Right renal cortex interstitium (tissue), 3 donors: ENCODE data around the gene RPL19. TPM values are rescaled to one million over a fixed set of nuclear protein-coding genes. Genes with fewer than 3 reads are reported as not detected.
"Not testable (repeated sequence)": the region's sequence is repeated elsewhere in the genome, so short reads cannot be mapped to it uniquely, and the experiment has no call there.

ENCODE experiments used
- DNase-seq, 3 donors: peaks; one replicate each; pipeline ENCODE4 v3.0.0-alpha.2; 2013; ENCODE audit warnings: low read depth in 3 of 3, low spot score in 2 of 3
- polyA plus RNA-seq, 3 donors: library from polyadenylated mRNA; unstranded; fragments of 120-200 nt; gene quantifications; one replicate each; pipeline ENCODE4 v1.2.1, GENCODE V29; 2013; ENCODE audit not compliant: insufficient read length in 3 of 3

The RPL19 gene
- polyA plus RNA-seq, 3 donors: 1,930 to 2,158 (median 2,002) TPM

GRCh38 chr17:39239640-39240314 lies 39.7 kb downstream of the RPL19 start:
- DNase-seq: no peak

- no peak for DNase-seq
These were observed 40.5 kb downstream of the RPL19 start for GRCh38 chr17:39240631-39241030.

GRCh38 chr17:39243155-39243554 lies 43.1 kb downstream of the RPL19 start:
- no peak for DNase-seq

GRCh38 chr17:39244016-39244599 lies 44.0 kb downstream of the RPL19 start:
- DNase-seq: no peak

GRCh38 chr17:39244600-39245570 lies 44.8 kb downstream of the RPL19 start:
- peak in 2 of 3 donors; percentile 72 to 76 for DNase-seq

- DNase-seq: no peak
These were observed 46.2 kb downstream of the RPL19 start for GRCh38 chr17:39246274-39246673.

- DNase-seq: not testable (repeated sequence)
These were observed 50.0 kb downstream of the RPL19 start for GRCh38 chr17:39250076-39250475.

GRCh38 chr17:39251997-39252396 lies 51.9 kb downstream of the RPL19 start:
- no peak for DNase-seq

- no peak for DNase-seq
These were observed 52.8 kb downstream of the RPL19 start for GRCh38 chr17:39252788-39253460.

Other genes starting within 250 kb of the RPL19 start
- not detected for gene FBXO47, start 232.9 kb upstream of the RPL19 start, polyA plus RNA-seq
- 1 to 10 TPM; 4.9 to 7.3 (median 5.3) TPM for gene PLXDC1, start 48.6 kb upstream of the RPL19 start, polyA plus RNA-seq
- gene ARL5C, start 34.1 kb upstream of the RPL19 start, polyA plus RNA-seq: under 1 TPM in 1 of 3 donors, not detected in 2; 0.14 TPM
- gene CACNB1, start 2.6 kb upstream of the RPL19 start, polyA plus RNA-seq: 1 to 10 TPM; 6.4 to 8.2 (median 7.6) TPM
- gene STAC2, start 25.7 kb downstream of the RPL19 start, polyA plus RNA-seq: 1 to 10 TPM; 3.5 to 3.7 (median 3.7) TPM
- 10 to 100 TPM; 11.7 to 11.9 (median 11.8) TPM for gene FBXL20, start 201.3 kb downstream of the RPL19 start, polyA plus RNA-seq